HepG2 (cell line): ENCODE measurements around the gene PHKG1.

ENCODE experiments used
- HES4 ChIP-seq: sonication (generic); formaldehyde crosslinking; IDR thresholded peaks from 2 replicates; pipeline ENCODE4 v1.9.0; 2021; ENCODE audit warnings: mild to moderate bottlenecking, missing genetic modification reagents, borderline replicate concordance
- HMG20A ChIP-seq: IDR thresholded peaks from 2 replicates; pipeline ENCODE4 v1.6.1; 2016; ENCODE audit warnings: borderline replicate concordance
- NR2F2 ChIP-seq: IDR thresholded peaks from 2 replicates; pipeline ENCODE4 v1.6.1; 2012; ENCODE audit warnings: low read depth, inconsistent platforms, borderline replicate concordance
- RFX1 ChIP-seq: fragments of 450-650 bp; IDR thresholded peaks from 2 replicates; pipeline ENCODE4 v1.6.1; 2017
- SP1 ChIP-seq, 2 experiments: fragments of 450-650 bp in 1 of 2; sonication (generic) in 1 of 2; formaldehyde crosslinking in 1 of 2; IDR thresholded peaks; 2 replicates each; pipeline versions ENCODE4 v1.4.0 to v1.6.1; 2016 to 2020; ENCODE audit warnings: missing genetic modification reagents in 1 of 2
- STAG1 ChIP-seq: sonication (generic); formaldehyde crosslinking; IDR thresholded peaks from 2 replicates; pipeline ENCODE4 v1.4.0; 2020; ENCODE audit warnings: missing genetic modification reagents
- TRAFD1 ChIP-seq: sonication (generic); formaldehyde crosslinking; IDR thresholded peaks from 2 replicates; pipeline ENCODE4 v1.5.1; 2020; ENCODE audit warnings: missing genetic modification reagents, mild to moderate bottlenecking, borderline replicate concordance
- YEATS4 ChIP-seq: sonication (generic); formaldehyde crosslinking; IDR thresholded peaks from 2 replicates; pipeline ENCODE4 v1.4.0; 2020; ENCODE audit warnings: missing genetic modification reagents, borderline replicate concordance
- YY1 ChIP-seq: IDR thresholded peaks from 2 replicates; pipeline ENCODE4 v1.6.1; 2011; ENCODE audit warnings: low read length, low read depth, moderate library complexity, mild to moderate bottlenecking; ENCODE audit not compliant: insufficient read depth, insufficient replicate concordance
- ZNF263 ChIP-seq: sonication (generic); formaldehyde crosslinking; IDR thresholded peaks from 2 replicates; pipeline ENCODE4 v1.4.0; 2020; ENCODE audit warnings: missing genetic modification reagents
- TF ChIP-seq, protein P1 (sequence below): sonication (generic); formaldehyde crosslinking; IDR thresholded peaks from 2 replicates; pipeline ENCODE4 v1.4.0; 2020; ENCODE audit warnings: missing genetic modification reagents
- TF ChIP-seq, protein P2 (sequence below): sonication (generic); formaldehyde crosslinking; IDR thresholded peaks from 2 replicates; pipeline ENCODE4 v1.8.0; 2022; ENCODE audit warnings: mild to moderate bottlenecking, missing genetic modification reagents, borderline replicate concordance

- TF ChIP-seq, protein P1, sequence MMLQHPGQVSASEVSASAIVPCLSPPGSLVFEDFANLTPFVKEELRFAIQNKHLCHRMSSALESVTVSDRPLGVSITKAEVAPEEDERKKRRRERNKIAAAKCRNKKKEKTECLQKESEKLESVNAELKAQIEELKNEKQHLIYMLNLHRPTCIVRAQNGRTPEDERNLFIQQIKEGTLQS (CRISPR knock-in tag): no peak
- no peak for TF ChIP-seq RFX1
- TF ChIP-seq, protein P2, sequence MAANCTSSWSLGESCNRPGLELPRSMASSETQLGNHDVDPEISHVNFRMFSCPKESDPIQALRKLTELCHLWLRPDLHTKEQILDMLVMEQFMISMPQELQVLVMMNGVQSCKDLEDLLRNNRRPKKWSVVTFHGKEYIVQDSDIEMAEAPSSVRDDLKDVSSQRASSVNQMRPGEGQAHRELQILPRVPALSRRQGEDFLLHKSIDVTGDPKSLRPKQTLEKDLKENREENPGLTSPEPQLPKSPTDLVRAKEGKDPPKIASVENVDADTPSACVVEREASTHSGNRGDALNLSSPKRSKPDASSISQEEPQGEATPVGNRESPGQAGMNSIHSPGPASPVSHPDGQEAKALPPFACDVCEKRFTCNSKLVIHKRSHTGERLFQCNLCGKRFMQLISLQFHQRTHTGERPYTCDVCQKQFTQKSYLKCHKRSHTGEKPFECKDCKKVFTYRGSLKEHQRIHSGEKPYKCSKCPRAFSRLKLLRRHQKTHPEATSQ (CRISPR knock-in tag): no peak
- no peak for TF ChIP-seq NR2F2
- TF ChIP-seq HMG20A: no peak
- no peak for TF ChIP-seq YY1
- TF ChIP-seq TRAFD1 (CRISPR knock-in tag): no peak
- no peak for TF ChIP-seq STAG1
- no peak for TF ChIP-seq ZNF263 (CRISPR knock-in tag)
- no peak for TF ChIP-seq YEATS4 (CRISPR knock-in tag)
- TF ChIP-seq HES4 (CRISPR knock-in tag): no peak
- TF ChIP-seq SP1 (IDR thresholded peaks at IDR 0.05): no peak
- TF ChIP-seq SP1 (CRISPR knock-in tag; IDR thresholded peaks at IDR 0.05): no peak
Observed at GRCh38 chr7:56078196-56078595, 14.6 kb downstream of the PHKG1 start.
